Natural killer cell (primary cell): ENCODE data around the gene KRTAP5-1. TPM values are rescaled to one million over a fixed set of nuclear protein-coding genes. Genes with fewer than 3 reads are reported as not detected.

Experiments used
- ATAC-seq, 3 donors: fragments of 150-1000 bp in 2 of 3; fragments of 200-7000 bp in 1 of 3; cut with Tn5 transposase; 1 replicate in 1 of 3; 2 replicates in 2 of 3; pipeline ENCODE4 v1.10.0; 2021; ENCODE audit warnings: mild to moderate bottlenecking in 2 of 3, moderate library complexity in 2 of 3
- DNase-seq, 2 donors: peaks; one replicate each; pipeline versions ENCODE4 v3.0.0 to v3.0.0-alpha.2; 2013 to 2021; ENCODE audit warnings: mixed read lengths in 1 of 2
- H3K27ac ChIP-seq: one replicate; pipeline ENCODE4 v1.5.1; 2013; ENCODE audit warnings: mild to moderate bottlenecking, low read length
- H3K27me3 ChIP-seq: one replicate; pipeline ENCODE4 v1.6.1; 2013; ENCODE audit warnings: low read length; ENCODE audit not compliant: control insufficient read depth, insufficient read depth
- H3K36me3 ChIP-seq: one replicate; pipeline ENCODE4 v1.6.1; 2013; ENCODE audit warnings: low read length; ENCODE audit not compliant: control insufficient read depth, insufficient read depth
- H3K4me1 ChIP-seq: one replicate; pipeline ENCODE4 v1.6.1; 2013; ENCODE audit warnings: low read length; ENCODE audit not compliant: control insufficient read depth, insufficient read depth
- H3K4me3 ChIP-seq: one replicate; pipeline ENCODE4 v1.5.1; 2013; ENCODE audit warnings: low read length
- H3K9me3 ChIP-seq: one replicate; pipeline ENCODE4 v1.6.1; 2013; ENCODE audit warnings: low read length; ENCODE audit not compliant: control insufficient read depth, insufficient read depth
- H3K27ac Mint-ChIP-seq, 2 donors: one replicate each; pipeline ENCODE4 v1.8.0; 2022; ENCODE audit warnings: mild to moderate bottlenecking in 2 of 2, mixed read lengths in 2 of 2, moderate library complexity in 1 of 2
- H3K27me3 Mint-ChIP-seq, 2 donors: one replicate each; pipeline ENCODE4 v1.8.0; 2022; ENCODE audit warnings: low read depth in 2 of 2, mixed read lengths in 2 of 2
- H3K36me3 Mint-ChIP-seq: one replicate; pipeline ENCODE4 v1.8.0; 2022; ENCODE audit warnings: mixed read lengths
- H3K4me1 Mint-ChIP-seq, 2 donors: one replicate each; pipeline ENCODE4 v1.8.0; 2022; ENCODE audit warnings: mixed read lengths in 2 of 2
- H3K4me3 Mint-ChIP-seq: one replicate; pipeline ENCODE4 v1.8.0; 2022; ENCODE audit warnings: mild to moderate bottlenecking, moderate library complexity, mixed read lengths
- H3K9me3 Mint-ChIP-seq, 2 donors: one replicate each; pipeline ENCODE4 v1.8.0; 2022; ENCODE audit warnings: mixed read lengths in 2 of 2
- WGBS: methylation state at CpG from one replicate; pipeline ENCODE4 v1.1.7; 2013; ENCODE audit warnings: missing lambda C conversion rate; ENCODE audit not compliant: insufficient coverage; 5-methylcytosine and 5-hydroxymethylcytosine counted together
- intact Hi-C: fragments of 100-400 bp; cut with micrococcal nuclease; formaldehyde crosslinking; loops from one replicate; pipeline ENCODE4 v1.14.2; 2022
- total RNA-seq, 4 donors: library from RNA; stranded (reverse); fragments of 120-200 nt in 1 of 4; gene quantifications; one replicate each; pipeline versions ENCODE4 v1.2.3 to v1.2.4, GENCODE V29; 2013 to 2022
- TF ChIP-seq, protein P1 (sequence below): fragments of 200-600 bp; IDR thresholded peaks from one replicate; pipeline ENCODE4 v1.8.0; 2022; ENCODE audit warnings: antibody characterized with exemption

Gene KRTAP5-1
- total RNA-seq, 3 donors from 2014 or later (not counting 1 experiment from before 2014, with no cell fraction given) = not detected

DNA sequence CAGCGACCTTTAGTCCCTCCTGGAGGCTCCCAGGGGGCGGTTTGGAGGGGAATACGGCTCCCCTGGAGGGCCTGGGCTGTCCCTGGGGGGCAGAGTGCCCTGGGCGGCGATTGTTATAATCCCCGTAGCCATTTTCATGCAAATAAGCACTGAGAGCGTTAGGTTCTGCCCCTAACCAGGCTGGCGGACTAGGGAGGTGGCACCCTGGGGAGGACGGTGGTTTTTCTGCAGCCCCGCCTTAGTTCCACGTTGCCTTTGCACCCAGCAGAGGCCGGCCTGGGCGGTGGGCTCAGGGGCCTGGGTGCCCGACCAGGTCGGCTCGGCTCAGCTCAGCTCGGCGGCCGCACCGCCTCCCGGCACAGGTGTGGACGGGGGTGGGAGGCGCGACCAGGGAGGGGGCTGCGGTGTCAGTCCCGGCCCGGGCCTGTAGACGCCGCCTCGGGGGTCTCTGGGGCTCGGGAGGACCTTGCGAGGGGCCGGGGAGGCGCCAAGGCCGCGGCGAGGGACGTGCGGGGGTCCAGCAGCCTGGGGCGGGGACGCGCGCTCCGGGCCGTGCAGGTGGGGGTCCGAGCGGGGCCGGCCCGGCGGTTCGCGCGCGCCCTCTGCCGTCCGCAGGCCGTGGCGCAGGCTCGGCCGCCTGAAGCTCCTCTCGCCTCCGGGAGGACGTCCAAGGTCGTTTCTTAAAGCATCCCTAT is 10.7 kb downstream of the KRTAP5-1 start:
- ATAC-seq = peak; percentile 45 to 60 (median 47)
- H3K4me1 Mint-ChIP-seq = peaks cover 3 to 27% of the 10 kb centered on the region in 2 donors
- H3K27me3 Mint-ChIP-seq = peaks cover 0 to 14% of the 10 kb centered on the region in 2 donors
- peak overlapping the region; percentile 80 for H3K27ac ChIP-seq
- H3K27me3 ChIP-seq = peaks cover 9% of the 10 kb centered on the region
- peaks cover 6% of the 10 kb centered on the region for H3K9me3 ChIP-seq
- no peaks in the 10 kb centered on the region for H3K9me3 Mint-ChIP-seq
- H3K36me3 ChIP-seq = no peaks in the 10 kb centered on the region
- H3K4me1 ChIP-seq = peaks cover 34% of the 10 kb centered on the region
- intact Hi-C loops = loop anchor here (2.0 to 5.0 kb wide), 3 partner anchors 28 to 372 kb away; partner anchors contain the start of gene LSP1
- peak overlapping the region; percentile 76 to 94 for H3K27ac Mint-ChIP-seq
- TF ChIP-seq, protein P1, sequence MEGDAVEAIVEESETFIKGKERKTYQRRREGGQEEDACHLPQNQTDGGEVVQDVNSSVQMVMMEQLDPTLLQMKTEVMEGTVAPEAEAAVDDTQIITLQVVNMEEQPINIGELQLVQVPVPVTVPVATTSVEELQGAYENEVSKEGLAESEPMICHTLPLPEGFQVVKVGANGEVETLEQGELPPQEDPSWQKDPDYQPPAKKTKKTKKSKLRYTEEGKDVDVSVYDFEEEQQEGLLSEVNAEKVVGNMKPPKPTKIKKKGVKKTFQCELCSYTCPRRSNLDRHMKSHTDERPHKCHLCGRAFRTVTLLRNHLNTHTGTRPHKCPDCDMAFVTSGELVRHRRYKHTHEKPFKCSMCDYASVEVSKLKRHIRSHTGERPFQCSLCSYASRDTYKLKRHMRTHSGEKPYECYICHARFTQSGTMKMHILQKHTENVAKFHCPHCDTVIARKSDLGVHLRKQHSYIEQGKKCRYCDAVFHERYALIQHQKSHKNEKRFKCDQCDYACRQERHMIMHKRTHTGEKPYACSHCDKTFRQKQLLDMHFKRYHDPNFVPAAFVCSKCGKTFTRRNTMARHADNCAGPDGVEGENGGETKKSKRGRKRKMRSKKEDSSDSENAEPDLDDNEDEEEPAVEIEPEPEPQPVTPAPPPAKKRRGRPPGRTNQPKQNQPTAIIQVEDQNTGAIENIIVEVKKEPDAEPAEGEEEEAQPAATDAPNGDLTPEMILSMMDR = peak; percentile 96
- WGBS = under 1% methylated on average over 64 of the region's 64 CpGs
- H3K36me3 Mint-ChIP-seq = no peaks in the 10 kb centered on the region
- H3K4me3 ChIP-seq = peak overlapping the region; percentile 41
- peak overlapping the region; percentile 78 for H3K4me3 Mint-ChIP-seq
- peak; percentile 70 to 83 for DNase-seq

DNA sequence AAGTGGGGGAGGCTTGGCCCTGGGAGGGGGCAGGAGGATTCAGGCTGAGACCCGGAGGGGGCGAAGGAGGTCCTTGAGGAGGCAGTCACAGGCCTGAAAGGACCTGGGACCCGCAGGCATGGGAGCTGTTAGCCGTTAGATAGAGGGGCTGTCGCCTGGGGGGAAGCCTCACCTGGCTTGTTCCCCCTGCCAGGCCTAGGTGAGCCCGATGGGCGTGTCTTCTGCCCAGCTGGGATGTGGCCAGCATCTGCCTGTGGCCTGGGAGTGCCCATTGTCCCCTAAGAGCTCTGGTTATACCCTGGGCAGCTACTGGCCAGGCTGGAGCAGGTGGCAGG is 11.2 kb downstream of the KRTAP5-1 start:
- Mint-ChIP-seq H3K27ac (peak overlapping the region; percentile 76 to 94), H3K27me3 (peaks cover 0 to 17% of the 10 kb centered on the region in 2 donors), H3K4me1 (peaks cover 4 to 32% of the 10 kb centered on the region in 2 donors), H3K9me3 (no peaks in the 10 kb centered on the region), H3K4me3 (peak overlapping the region; percentile 78), H3K36me3 (no peaks in the 10 kb centered on the region)
- DNase-seq (no peak), ATAC-seq (no peak)
- WGBS = 9% methylated on average over 7 of the region's 7 CpGs
- peak overlapping the region; percentile 80 for H3K27ac ChIP-seq
- peaks cover 39% of the 10 kb centered on the region for H3K4me1 ChIP-seq
- H3K27me3 ChIP-seq = peaks cover 9% of the 10 kb centered on the region
- peak overlapping the region; percentile 41 for H3K4me3 ChIP-seq
- H3K9me3 ChIP-seq = peaks cover 6% of the 10 kb centered on the region
- H3K36me3 ChIP-seq = no peaks in the 10 kb centered on the region
- TF ChIP-seq, protein P1 = no peak
- intact Hi-C loops = loop anchor here (2.0 to 5.0 kb wide), 3 partner anchors 27 to 372 kb away; partner anchors contain the start of gene LSP1

DNA sequence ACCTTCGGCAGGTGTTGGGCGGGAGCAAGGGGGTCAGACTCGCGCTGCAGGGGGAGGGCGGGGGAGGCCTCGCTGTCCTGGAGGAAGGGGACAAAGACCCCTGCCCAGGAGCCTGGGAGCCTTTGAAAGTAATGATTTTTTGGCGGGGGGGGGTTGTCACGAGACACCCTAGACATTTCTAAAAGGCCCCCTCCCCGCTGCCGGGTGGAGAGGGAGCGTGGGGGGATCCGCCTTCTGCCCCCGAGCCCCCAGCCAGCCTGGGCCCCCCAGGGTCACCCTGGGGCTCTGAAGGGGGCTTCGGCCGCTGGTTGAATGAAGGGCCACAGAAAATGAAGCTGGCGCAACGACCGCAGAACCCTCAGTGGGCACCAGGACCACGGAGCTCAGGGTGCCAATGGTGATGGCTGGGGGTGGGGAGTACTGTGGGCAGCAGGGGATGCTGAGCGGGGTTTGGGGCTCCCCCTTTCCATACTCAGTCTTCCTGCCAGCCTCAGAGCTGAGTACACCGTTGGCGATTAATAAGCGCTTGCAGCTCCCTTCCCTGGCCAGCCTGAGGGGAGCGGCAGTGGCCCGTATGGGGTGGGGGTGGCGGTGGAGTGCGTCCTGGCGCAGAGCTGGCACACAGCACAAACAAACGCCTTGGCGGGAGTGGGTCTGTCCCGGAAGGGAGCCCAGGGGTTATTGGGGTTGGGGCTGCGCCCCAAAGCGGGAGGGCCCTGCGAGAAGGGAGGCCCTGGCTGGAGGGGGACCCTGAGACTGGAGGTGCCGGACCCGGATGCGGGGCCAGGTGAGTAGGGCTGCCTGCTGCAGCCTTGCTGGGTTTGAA is 11.8 kb downstream of the KRTAP5-1 start:
- intact Hi-C loops = loop anchor here (5.0 kb wide), 2 partner anchors 279 to 371 kb away; partner anchors contain the start of gene LSP1
- peaks cover under 1% of the 10 kb centered on the region for H3K9me3 ChIP-seq
- ATAC-seq (peak in 1 of 3 donors; percentile 14), DNase-seq (peak; percentile 53 to 75)
- H3K4me1 ChIP-seq = peaks cover 45% of the 10 kb centered on the region
- H3K4me1 Mint-ChIP-seq = peaks cover 9 to 37% of the 10 kb centered on the region in 2 donors
- H3K4me3 ChIP-seq = peak overlapping the region; percentile 41
- peak overlapping the region; percentile 76 to 94 for H3K27ac Mint-ChIP-seq
- 5% methylated on average over 35 of the region's 37 CpGs for WGBS
- no peaks in the 10 kb centered on the region for H3K36me3 Mint-ChIP-seq
- peaks cover 0 to 17% of the 10 kb centered on the region in 2 donors for H3K27me3 Mint-ChIP-seq
- H3K36me3 ChIP-seq = no peaks in the 10 kb centered on the region
- no peaks in the 10 kb centered on the region for H3K9me3 Mint-ChIP-seq
- peak overlapping the region; percentile 78 for H3K4me3 Mint-ChIP-seq
- peak overlapping the region; percentile 80 for H3K27ac ChIP-seq
- TF ChIP-seq, protein P1 = no peak
- peaks cover 9% of the 10 kb centered on the region for H3K27me3 ChIP-seq
